NB4 (cell line): ENCODE measurements around the gene TMEM132C.

Source experiments
- DNase-seq: peaks from one replicate; pipeline ENCODE4 v3.0.0; 2010; ENCODE audit warnings: low read depth
- H3K4me3 ChIP-seq: one replicate; pipeline ENCODE4 v1.5.1; 2011; ENCODE audit warnings: mild to moderate bottlenecking, low read depth, low read length, moderate library complexity
- MYC ChIP-seq: IDR thresholded peaks from 2 replicates; pipeline ENCODE4 v1.6.1; 2011; ENCODE audit warnings: low read depth, low read length
- POLR2A ChIP-seq: IDR thresholded peaks from 2 replicates; pipeline ENCODE4 v1.6.1; 2011; ENCODE audit warnings: mild to moderate bottlenecking; ENCODE audit not compliant: insufficient read length; ENCODE audit errors: extremely low read depth
- TF ChIP-seq, protein P1 (sequence below): IDR thresholded peaks from 2 replicates; pipeline ENCODE4 v1.6.1; 2011; ENCODE audit warnings: low read depth, low read length
- TF ChIP-seq, protein P2 (sequence below): IDR thresholded peaks from one replicate; pipeline ENCODE4 v1.5.1; 2012; ENCODE audit warnings: low read depth, low read length

Gene TMEM132C

DNA sequence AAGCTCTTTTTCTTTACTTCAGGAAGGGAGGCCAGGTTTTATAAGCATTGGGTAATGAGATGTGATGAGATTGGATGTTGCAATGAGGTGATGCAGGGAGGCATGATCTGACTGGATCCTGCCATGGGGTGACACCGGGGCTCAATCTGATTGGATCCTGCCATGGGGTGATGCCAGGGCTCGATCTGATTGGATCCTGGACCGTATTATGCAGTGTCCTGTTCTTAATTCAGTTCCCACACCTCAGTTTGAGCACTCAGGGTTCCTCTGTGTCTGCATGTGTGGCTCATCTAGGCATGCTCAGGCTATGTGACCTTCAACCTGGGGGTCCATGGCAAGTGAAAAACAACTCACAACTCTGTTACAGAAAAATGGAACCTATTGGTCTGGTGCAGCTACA, 390.4 kb downstream of the TMEM132C start:
- H3K4me3 ChIP-seq: no peak overlapping the region
- peak; percentile 20 for DNase-seq
- TF ChIP-seq, protein P1, sequence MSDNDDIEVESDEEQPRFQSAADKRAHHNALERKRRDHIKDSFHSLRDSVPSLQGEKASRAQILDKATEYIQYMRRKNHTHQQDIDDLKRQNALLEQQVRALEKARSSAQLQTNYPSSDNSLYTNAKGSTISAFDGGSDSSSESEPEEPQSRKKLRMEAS: no peak
- TF ChIP-seq, protein P2, sequence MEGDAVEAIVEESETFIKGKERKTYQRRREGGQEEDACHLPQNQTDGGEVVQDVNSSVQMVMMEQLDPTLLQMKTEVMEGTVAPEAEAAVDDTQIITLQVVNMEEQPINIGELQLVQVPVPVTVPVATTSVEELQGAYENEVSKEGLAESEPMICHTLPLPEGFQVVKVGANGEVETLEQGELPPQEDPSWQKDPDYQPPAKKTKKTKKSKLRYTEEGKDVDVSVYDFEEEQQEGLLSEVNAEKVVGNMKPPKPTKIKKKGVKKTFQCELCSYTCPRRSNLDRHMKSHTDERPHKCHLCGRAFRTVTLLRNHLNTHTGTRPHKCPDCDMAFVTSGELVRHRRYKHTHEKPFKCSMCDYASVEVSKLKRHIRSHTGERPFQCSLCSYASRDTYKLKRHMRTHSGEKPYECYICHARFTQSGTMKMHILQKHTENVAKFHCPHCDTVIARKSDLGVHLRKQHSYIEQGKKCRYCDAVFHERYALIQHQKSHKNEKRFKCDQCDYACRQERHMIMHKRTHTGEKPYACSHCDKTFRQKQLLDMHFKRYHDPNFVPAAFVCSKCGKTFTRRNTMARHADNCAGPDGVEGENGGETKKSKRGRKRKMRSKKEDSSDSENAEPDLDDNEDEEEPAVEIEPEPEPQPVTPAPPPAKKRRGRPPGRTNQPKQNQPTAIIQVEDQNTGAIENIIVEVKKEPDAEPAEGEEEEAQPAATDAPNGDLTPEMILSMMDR: no peak
- TF ChIP-seq MYC: no peak
- no peak for TF ChIP-seq POLR2A

DNA sequence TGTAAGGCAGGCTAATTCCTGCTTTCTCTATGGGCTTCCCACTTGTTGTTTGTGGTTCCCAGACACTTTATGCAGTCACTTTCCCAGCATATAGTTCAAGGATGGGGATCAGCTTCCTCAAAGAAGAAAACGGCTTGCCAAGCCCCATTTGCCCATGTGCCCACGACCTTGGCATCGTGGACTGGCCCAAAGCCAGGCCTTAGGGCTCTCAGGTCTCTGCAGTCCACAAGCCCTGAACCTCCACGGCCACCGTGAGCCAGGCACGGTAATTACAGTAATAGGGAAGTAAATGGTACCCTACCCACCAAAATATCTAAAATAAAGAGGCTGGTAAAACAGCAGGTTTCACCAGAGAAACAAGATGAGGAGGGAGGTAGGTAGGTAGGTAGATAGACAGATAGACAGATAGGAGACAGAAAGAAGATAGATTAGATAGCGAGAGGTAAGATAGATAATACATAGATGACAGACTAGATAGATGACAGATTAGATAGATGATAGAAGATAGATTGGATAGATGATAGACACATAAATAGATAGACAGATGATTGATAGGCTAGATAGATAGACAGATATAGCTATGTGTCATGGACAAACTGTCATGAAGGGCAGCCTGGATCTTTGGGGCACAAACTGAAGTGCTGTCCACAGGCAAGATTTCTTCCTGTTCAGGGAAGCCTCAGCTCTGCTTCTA, 393.7 kb downstream of the TMEM132C start:
- no peak for DNase-seq
- no peak overlapping the region for H3K4me3 ChIP-seq
- TF ChIP-seq POLR2A: no peak
- TF ChIP-seq, protein P1: no peak
- no peak for TF ChIP-seq MYC
- TF ChIP-seq, protein P2: no peak

DNA sequence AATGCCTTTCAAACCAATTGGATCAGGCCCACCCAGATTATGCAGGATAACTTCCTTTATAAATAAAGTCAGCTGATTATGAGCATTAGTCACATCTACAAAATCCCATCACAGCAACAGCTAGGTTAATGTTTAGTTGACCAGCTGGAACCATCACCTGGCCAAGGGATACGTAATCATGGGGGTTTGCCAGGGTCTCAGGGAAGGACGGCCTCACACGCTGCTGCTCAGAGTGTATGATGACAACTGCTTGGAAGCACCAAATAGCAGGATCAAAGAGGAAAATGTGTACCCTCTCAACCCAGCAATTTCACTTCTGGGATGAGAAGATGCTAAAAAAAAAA, 394.2 kb downstream of the TMEM132C start:
- H3K4me3 ChIP-seq: no peak overlapping the region
- no peak for DNase-seq
- TF ChIP-seq, protein P2: no peak
- TF ChIP-seq POLR2A: no peak
- TF ChIP-seq MYC: no peak
- TF ChIP-seq, protein P1: no peak

DNA sequence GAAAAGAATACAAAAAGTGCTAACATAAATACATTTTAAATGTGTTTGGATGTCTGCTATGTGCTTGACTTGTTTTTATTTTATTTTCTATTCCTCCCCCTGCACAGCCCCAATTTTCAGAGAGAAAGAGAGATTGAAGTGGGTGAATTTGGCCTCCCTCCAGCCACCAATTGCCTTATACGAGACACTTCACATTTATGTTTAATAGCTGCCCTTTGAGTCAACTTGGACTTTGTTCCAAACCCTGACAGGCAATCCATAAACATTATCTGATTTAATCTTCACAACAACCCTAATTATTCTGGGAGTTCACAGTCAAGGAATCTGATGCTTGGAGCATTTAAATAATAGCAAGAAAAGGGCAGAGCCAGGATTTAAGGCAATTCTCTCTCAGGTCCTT, 395.1 kb downstream of the TMEM132C start:
- TF ChIP-seq POLR2A (no peak), MYC (no peak)
- TF ChIP-seq, protein P1: no peak
- TF ChIP-seq, protein P2: no peak
- no peak for DNase-seq
- no peak overlapping the region for H3K4me3 ChIP-seq

DNA sequence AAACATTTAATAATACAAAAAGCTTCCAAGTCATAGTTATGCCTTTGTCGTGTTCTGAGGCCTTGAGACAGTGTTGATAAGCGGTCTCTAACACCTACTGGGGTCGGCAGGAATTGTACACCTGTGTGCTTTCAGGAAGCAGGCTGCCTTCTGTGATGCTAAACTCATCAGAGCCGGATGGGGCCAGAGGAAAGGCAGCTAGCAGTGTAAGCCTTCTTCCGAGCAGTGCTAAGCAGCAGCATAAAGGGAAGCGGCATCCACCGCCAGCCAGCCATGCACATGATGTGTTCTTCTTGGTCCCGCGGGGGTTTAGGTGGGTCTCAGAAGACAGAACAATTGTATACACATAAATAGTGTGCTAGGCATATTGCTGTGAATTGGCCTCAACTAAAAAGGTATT, 397.5 kb downstream of the TMEM132C start:
- no peak for DNase-seq
- TF ChIP-seq, protein P2: no peak
- no peak for TF ChIP-seq POLR2A
- TF ChIP-seq MYC: no peak
- TF ChIP-seq, protein P1: no peak
- no peak overlapping the region for H3K4me3 ChIP-seq
